ENCODE measurements around the gene PI4KA. TPM values are rescaled to one million over a fixed set of nuclear protein-coding genes. Genes with fewer than 3 reads are reported as not detected.

The PI4KA gene
- total RNA-seq, 1 donor from 2014 or later = 80.4 TPM

GRCh38 chr22:20786048-20786447 is 72.6 kb downstream of the PI4KA start:
- H3K36me3 Mint-ChIP-seq (ENCODE audit: low read depth) = peaks cover 10% of the 10 kb centered on the region
- H3K27ac Mint-ChIP-seq = no peak overlapping the region
- peaks cover 7% of the 10 kb centered on the region for H3K4me1 Mint-ChIP-seq (ENCODE audit: low read depth)
- DNase-seq (ENCODE audit: low spot score) = no peak
- no peaks in the 10 kb centered on the region for H3K9me3 Mint-ChIP-seq
- no peak overlapping the region for H3K4me3 Mint-ChIP-seq
- no peaks in the 10 kb centered on the region for H3K27me3 Mint-ChIP-seq (ENCODE audit: insufficient read depth)
- intact Hi-C loops (cut with micrococcal nuclease) = no loop called here

- DNase-seq (ENCODE audit: low spot score) = no peak
- Mint-ChIP-seq H3K4me3 (no peak overlapping the region), H3K36me3 (ENCODE audit: low read depth) (peaks cover 7% of the 10 kb centered on the region), H3K27me3 (ENCODE audit: insufficient read depth) (no peaks in the 10 kb centered on the region), H3K4me1 (ENCODE audit: low read depth) (peaks cover 7% of the 10 kb centered on the region), H3K27ac (no peak overlapping the region), H3K9me3 (no peaks in the 10 kb centered on the region)
- intact Hi-C loops (cut with micrococcal nuclease) = no loop called here
These were observed 73.2 kb downstream of the PI4KA start for GRCh38 chr22:20785415-20785814.

- Mint-ChIP-seq H3K27ac (no peak overlapping the region), H3K4me1 (ENCODE audit: low read depth) (peaks cover 7% of the 10 kb centered on the region), H3K4me3 (no peak overlapping the region), H3K9me3 (no peaks in the 10 kb centered on the region), H3K27me3 (ENCODE audit: insufficient read depth) (no peaks in the 10 kb centered on the region), H3K36me3 (ENCODE audit: low read depth) (peaks cover 16% of the 10 kb centered on the region)
- DNase-seq (ENCODE audit: low spot score) = peak; percentile 6
- intact Hi-C loops (cut with micrococcal nuclease) = loop anchor here (1.0 to 5.0 kb wide), 2 partner anchors 73 to 178 kb away; partner anchors contain the start of genes PI4KA and SNAP29
These were observed 74.5 kb downstream of the PI4KA start for GRCh38 chr22:20783844-20784723.

- Mint-ChIP-seq H3K27ac (no peak overlapping the region), H3K4me1 (ENCODE audit: low read depth) (peaks cover 7% of the 10 kb centered on the region), H3K27me3 (ENCODE audit: insufficient read depth) (no peaks in the 10 kb centered on the region), H3K36me3 (ENCODE audit: low read depth) (peaks cover 19% of the 10 kb centered on the region), H3K4me3 (no peak overlapping the region), H3K9me3 (no peaks in the 10 kb centered on the region)
- intact Hi-C loops (cut with micrococcal nuclease) = loop anchor here (5.0 kb wide), 1 partner anchor 74 kb away; the partner anchor contains the start of genes PI4KA and SNAP29
- DNase-seq (ENCODE audit: low spot score) = no peak
These were observed 75.3 kb downstream of the PI4KA start for GRCh38 chr22:20783300-20783673.

GRCh38 chr22:20782596-20783299 is 75.9 kb downstream of the PI4KA start:
- H3K27me3 Mint-ChIP-seq (ENCODE audit: insufficient read depth) = no peaks in the 10 kb centered on the region
- peaks cover 19% of the 10 kb centered on the region for H3K36me3 Mint-ChIP-seq (ENCODE audit: low read depth)
- no peak overlapping the region for H3K4me3 Mint-ChIP-seq
- no peak for DNase-seq (ENCODE audit: low spot score)
- peaks cover 7% of the 10 kb centered on the region for H3K4me1 Mint-ChIP-seq (ENCODE audit: low read depth)
- H3K27ac Mint-ChIP-seq = no peak overlapping the region
- H3K9me3 Mint-ChIP-seq = no peaks in the 10 kb centered on the region
- intact Hi-C loops (cut with micrococcal nuclease) = loop anchor here (5.0 kb wide), 1 partner anchor 75 kb away; the partner anchor contains the start of genes PI4KA and SNAP29

- Mint-ChIP-seq H3K4me1 (ENCODE audit: low read depth) (peaks cover 7% of the 10 kb centered on the region), H3K4me3 (no peak overlapping the region), H3K27me3 (ENCODE audit: insufficient read depth) (no peaks in the 10 kb centered on the region), H3K36me3 (ENCODE audit: low read depth) (peaks cover 19% of the 10 kb centered on the region), H3K9me3 (no peaks in the 10 kb centered on the region), H3K27ac (no peak overlapping the region)
- intact Hi-C loops (cut with micrococcal nuclease) = loop anchor here (5.0 kb wide), 1 partner anchor 75 kb away; the partner anchor contains the start of genes PI4KA and SNAP29
- no peak for DNase-seq (ENCODE audit: low spot score)
These were observed 76.5 kb downstream of the PI4KA start for GRCh38 chr22:20782083-20782482.

GRCh38 chr22:20781272-20781990 is 77.2 kb downstream of the PI4KA start:
- intact Hi-C loops (cut with micrococcal nuclease) = loop anchor here (5.0 kb wide), 1 partner anchor 76 kb away; the partner anchor contains the start of genes PI4KA and SNAP29
- Mint-ChIP-seq H3K4me3 (no peak overlapping the region), H3K27me3 (ENCODE audit: insufficient read depth) (no peaks in the 10 kb centered on the region), H3K4me1 (ENCODE audit: low read depth) (peaks cover 7% of the 10 kb centered on the region), H3K27ac (no peak overlapping the region), H3K36me3 (ENCODE audit: low read depth) (peaks cover 19% of the 10 kb centered on the region), H3K9me3 (no peaks in the 10 kb centered on the region)
- DNase-seq (ENCODE audit: low spot score) = no peak

- intact Hi-C loops (cut with micrococcal nuclease) = loop anchor here (5.0 kb wide), 1 partner anchor 78 kb away; the partner anchor contains the start of genes PI4KA and SNAP29
- no peak overlapping the region for H3K27ac Mint-ChIP-seq
- no peak overlapping the region for H3K4me3 Mint-ChIP-seq
- H3K4me1 Mint-ChIP-seq (ENCODE audit: low read depth) = peaks cover 7% of the 10 kb centered on the region
- H3K27me3 Mint-ChIP-seq (ENCODE audit: insufficient read depth) = no peaks in the 10 kb centered on the region
- peaks cover 21% of the 10 kb centered on the region for H3K36me3 Mint-ChIP-seq (ENCODE audit: low read depth)
- H3K9me3 Mint-ChIP-seq = no peaks in the 10 kb centered on the region
- DNase-seq (ENCODE audit: low spot score) = no peak
These were observed 78.8 kb downstream of the PI4KA start for GRCh38 chr22:20779818-20780158.

GRCh38 chr22:20779014-20779817 is 79.4 kb downstream of the PI4KA start:
- DNase-seq (ENCODE audit: low spot score) = no peak
- Mint-ChIP-seq H3K27ac (no peak overlapping the region), H3K27me3 (ENCODE audit: insufficient read depth) (no peaks in the 10 kb centered on the region), H3K36me3 (ENCODE audit: low read depth) (peaks cover 17% of the 10 kb centered on the region), H3K4me3 (no peak overlapping the region), H3K9me3 (no peaks in the 10 kb centered on the region), H3K4me1 (ENCODE audit: low read depth) (peaks cover 3% of the 10 kb centered on the region)
- intact Hi-C loops (cut with micrococcal nuclease) = no loop called here

- peaks cover 13% of the 10 kb centered on the region for H3K36me3 Mint-ChIP-seq (ENCODE audit: low read depth)
- no peaks in the 10 kb centered on the region for H3K9me3 Mint-ChIP-seq
- intact Hi-C loops (cut with micrococcal nuclease) = no loop called here
- no peak for DNase-seq (ENCODE audit: low spot score)
- no peak overlapping the region for H3K27ac Mint-ChIP-seq
- no peaks in the 10 kb centered on the region for H3K4me1 Mint-ChIP-seq (ENCODE audit: low read depth)
- H3K27me3 Mint-ChIP-seq (ENCODE audit: insufficient read depth) = no peaks in the 10 kb centered on the region
- no peak overlapping the region for H3K4me3 Mint-ChIP-seq
These were observed 81.0 kb downstream of the PI4KA start for GRCh38 chr22:20777420-20778177.

- H3K4me1 Mint-ChIP-seq (ENCODE audit: low read depth) = no peaks in the 10 kb centered on the region
- intact Hi-C loops (cut with micrococcal nuclease) = no loop called here
- no peak overlapping the region for H3K27ac Mint-ChIP-seq
- peaks cover 13% of the 10 kb centered on the region for H3K36me3 Mint-ChIP-seq (ENCODE audit: low read depth)
- no peaks in the 10 kb centered on the region for H3K27me3 Mint-ChIP-seq (ENCODE audit: insufficient read depth)
- H3K9me3 Mint-ChIP-seq = no peaks in the 10 kb centered on the region
- DNase-seq (ENCODE audit: low spot score) = no peak
- H3K4me3 Mint-ChIP-seq = no peak overlapping the region
These were observed 81.8 kb downstream of the PI4KA start for GRCh38 chr22:20776624-20777405.

All from activated T-helper 1 cell treated with anti-CD3 and anti-CD28 coated beads, Interleukin-12 subunit alpha, Interleukin-12 subunit beta, Interleukin-2, Interleukin-4 antibody, amounts not matched to agents 30 ng/mL and 10 ng/mL and 1 ng/mL, durations not matched to agents 14 hours and 24 hours and 36 hours (primary cell).